GM12801 (cell line): ENCODE measurements around the gene NME7.

Experiments
- CTCF ChIP-seq: IDR thresholded peaks from one replicate; pipeline ENCODE4 v1.5.1; 2011; ENCODE audit warnings: control low read depth; ENCODE audit not compliant: insufficient read length; ENCODE audit errors: extremely low read depth

Gene NME7

GRCh38 chr1:169360415-169360814 lies 7.2 kb downstream of the NME7 start:
- no peak for TF ChIP-seq CTCF

DNA sequence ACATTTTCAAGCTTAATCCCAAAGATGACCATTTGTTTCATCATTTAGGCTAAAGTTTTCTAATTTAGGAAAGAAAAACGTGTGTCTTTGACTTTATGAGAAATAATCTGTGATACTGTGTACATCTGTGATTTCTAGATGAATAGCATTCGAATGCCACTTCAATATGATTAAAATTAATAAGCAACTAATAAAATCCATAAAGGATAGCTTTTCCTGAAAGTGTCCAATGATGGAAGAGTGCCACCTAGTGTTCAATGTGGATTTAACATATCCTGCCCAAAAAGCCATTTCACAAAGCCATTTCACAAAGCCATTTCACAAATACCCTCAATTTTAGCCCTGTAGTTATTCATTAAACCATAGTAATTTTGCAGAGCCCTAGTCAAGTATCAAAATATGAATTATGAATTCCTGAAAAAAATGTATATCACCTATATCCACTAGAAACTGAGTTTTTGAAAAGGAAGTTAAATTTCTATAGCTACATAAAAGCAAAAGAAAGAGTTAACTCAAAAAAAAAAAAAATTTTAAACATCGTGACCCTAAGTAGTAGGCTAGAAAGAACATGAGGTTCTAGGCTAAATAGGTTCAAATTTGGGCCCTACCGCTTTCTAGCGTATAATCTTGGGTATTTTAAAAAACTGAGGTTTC lies 19.1 kb downstream of the NME7 start:
- no peak for TF ChIP-seq CTCF

- no peak for TF ChIP-seq CTCF
Measured at GRCh38 chr1:169347688-169348382, 19.8 kb downstream of the NME7 start.

DNA sequence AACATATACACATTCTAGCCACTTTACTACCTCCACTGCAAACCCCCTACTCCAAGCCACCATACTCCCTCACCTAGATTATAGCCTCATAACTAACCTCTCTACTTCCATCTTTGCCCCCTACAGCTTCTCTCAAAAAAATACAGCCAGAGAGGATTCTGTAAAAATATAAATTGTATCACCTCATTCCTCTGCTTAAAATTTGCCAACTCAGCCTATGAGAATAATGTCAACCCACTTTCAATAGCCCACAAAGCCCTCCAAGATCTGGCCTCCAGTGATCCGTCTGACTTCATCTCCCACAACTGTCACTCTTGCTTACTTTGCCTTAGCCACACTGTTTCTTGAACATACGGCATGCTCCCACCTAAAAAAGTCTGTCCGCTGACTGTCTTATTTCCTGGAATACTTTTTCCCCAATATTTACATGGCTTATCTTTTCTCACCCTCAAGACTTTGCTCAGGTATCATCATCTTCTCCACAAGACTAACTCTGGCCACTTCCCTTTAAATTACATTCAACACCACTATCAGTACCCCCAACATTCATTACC lies 21.5 kb downstream of the NME7 start:
- TF ChIP-seq CTCF = no peak

DNA sequence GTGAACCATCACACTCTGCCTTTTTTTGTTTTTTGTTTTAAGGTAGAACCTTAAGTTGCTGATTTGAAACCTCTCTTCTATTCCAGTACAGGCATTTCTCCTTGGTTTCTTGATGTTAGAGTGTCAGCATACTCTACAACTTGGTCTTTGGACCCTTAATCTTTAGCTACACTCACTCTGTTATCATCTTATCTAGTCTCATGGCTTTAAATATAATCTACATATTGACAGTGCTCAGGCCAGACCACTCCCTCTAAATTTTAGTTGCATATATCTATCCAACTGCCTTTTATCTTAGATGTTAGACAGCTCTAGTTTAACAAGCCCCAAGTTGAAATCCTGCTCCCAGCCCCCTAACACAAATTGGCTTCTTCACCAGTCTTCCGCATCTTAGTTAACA lies 22.1 kb downstream of the NME7 start:
- TF ChIP-seq CTCF = no peak

GRCh38 chr1:169340882-169341281 lies 26.7 kb downstream of the NME7 start:
- no peak for TF ChIP-seq CTCF

- TF ChIP-seq CTCF = no peak
Measured at GRCh38 chr1:169339773-169340172, 27.8 kb downstream of the NME7 start.
